ENCODE results near the gene DIPK1C. TPM values are rescaled to one million over a fixed set of nuclear protein-coding genes. Genes with fewer than 3 reads are reported as not detected.

DIPK1C gene
- total RNA-seq, 1 donor from 2014 or later: 4.9 TPM

GRCh38 chr18:74395648-74396154 lies 61.4 kb downstream of the DIPK1C start:
- DNase-seq (ENCODE audit: low spot score in 2 of 2): no peak

GRCh38 chr18:74395006-74395405 lies 62.1 kb downstream of the DIPK1C start:
- DNase-seq (ENCODE audit: low spot score in 2 of 2) (no peak), FAIRE-seq (no peak)

More at GRCh38 chr18:74395648-74396154, 61.4 kb downstream of the DIPK1C start:
- no peak for FAIRE-seq

GRCh38 chr18:74392323-74392722 lies 64.8 kb downstream of the DIPK1C start:
- FAIRE-seq: no peak
- no peak for DNase-seq (ENCODE audit: low spot score in 2 of 2)

DNA sequence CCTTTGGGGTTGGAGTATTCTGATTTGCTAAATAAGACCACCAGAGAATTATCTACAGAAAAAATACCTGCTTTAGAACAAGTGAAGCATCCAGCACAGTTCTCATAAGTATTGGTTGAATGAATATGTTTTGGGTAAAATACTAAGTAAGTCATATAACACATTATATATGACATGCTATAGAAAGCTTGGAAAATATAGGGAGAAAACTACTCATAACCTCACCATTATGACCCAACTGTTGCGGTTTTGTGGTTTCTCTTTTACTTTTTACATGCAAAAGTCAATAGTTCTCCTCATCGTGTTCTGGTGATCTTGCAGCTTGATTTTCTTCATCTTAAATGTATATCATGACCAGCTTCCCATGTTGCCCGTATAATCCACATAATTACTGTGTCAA lies 66.2 kb downstream of the DIPK1C start:
- FAIRE-seq: no peak
- no peak for DNase-seq (ENCODE audit: low spot score in 2 of 2)

- DNase-seq (ENCODE audit: low spot score in 2 of 2) (no peak), FAIRE-seq (no peak)
Observed at GRCh38 chr18:74389991-74390390, 67.1 kb downstream of the DIPK1C start.

DNA sequence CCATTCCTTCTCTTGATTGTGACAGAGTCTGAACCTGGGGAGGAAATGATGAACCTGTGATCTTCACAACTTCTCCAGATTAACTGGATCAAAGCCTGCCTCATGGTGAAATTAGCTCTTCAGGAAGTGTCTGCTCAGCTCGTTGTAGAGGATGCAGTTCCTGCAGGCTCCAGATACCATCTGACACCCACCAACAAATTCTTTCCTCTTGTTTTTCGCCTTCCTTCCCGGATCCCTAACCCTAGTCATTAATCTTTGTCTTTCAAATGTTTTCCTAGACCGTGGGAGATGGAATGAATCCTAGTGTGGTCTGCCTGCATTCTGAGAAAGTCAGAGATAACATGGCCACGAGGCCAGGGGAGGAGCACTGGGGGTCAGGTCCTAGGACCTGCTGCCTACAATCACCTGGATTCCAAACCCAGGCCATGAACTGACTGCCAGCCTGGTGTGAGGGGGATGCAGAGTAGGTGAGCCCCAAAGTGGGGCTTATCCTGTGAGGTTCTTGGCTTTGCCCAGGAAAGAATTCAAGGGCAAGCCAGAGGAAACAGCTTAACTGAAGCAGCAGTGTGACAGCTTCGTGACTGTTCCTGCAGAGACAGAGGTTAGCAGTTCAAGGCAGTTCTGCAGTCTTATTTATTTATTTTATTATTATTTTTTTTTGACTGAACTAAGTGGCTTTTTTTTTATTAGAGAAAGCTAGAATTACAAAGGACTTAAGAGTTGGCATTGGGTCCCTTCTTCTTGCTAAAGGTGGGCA lies 67.8 kb downstream of the DIPK1C start:
- FAIRE-seq (no peak), DNase-seq (ENCODE audit: low spot score in 2 of 2) (no peak)

DNA sequence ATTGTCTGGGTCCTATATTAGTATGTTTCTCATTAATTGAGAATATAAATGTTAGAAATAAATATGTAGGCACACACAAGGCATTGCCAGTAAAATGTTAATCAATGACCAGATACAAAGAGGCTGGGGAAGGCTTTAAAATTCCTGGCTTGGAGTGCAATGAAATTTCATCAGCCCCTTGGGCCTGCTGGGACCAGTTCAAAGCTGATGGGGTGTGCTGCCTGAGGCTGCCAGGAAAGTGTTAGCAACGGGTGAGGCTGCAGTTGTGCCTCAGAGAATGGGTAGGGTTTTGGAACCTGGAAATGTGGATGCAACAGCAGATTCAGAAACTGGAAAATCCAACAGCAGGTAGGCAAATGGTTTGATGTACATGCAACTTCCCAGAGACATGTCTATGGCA lies 68.9 kb downstream of the DIPK1C start:
- DNase-seq (ENCODE audit: low spot score in 2 of 2) (no peak), FAIRE-seq (no peak)

DNA sequence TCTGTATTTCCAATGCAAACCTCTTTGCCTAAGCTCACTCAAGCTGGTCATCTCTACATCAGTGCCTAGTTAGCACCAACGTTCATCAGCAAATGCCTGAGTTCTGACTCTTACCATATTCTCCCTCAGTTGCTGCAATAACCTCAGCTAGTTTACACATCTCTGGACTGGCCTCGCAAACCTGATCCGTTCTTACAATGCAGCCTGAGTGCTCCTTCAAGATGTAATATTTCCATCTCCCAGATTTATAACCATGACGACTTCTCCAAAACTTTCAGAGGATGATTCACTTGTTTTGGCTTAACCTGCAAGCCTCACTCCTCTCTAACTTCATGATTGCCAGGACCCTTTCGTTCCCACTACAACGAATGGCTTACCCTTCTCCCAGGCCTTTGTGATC lies 69.7 kb downstream of the DIPK1C start:
- no peak for FAIRE-seq
- no peak for DNase-seq (ENCODE audit: low spot score in 2 of 2)

Other genes with a start within 250 kb of the DIPK1C start
- 9.0 TPM for gene CYB5A, start 165.3 kb downstream of the DIPK1C start, total RNA-seq
- gene C18orf63, start 141.5 kb downstream of the DIPK1C start, total RNA-seq: not detected
- gene CNDP2, start 39.1 kb upstream of the DIPK1C start, total RNA-seq: 32.6 TPM
- under 0.01 TPM for gene CNDP1, start 77.2 kb upstream of the DIPK1C start, total RNA-seq
- gene ZNF407, start 140.6 kb upstream of the DIPK1C start, total RNA-seq: 22.0 TPM